GM08714 (cell line): ENCODE data around the gene TRPM1.

ENCODE experiments used
- H3K4me3 ChIP-seq: fragments of 200-500 bp; sonication (Bioruptor generic); 2 replicates; pipeline ENCODE4 v1.5.1; 2014; ENCODE audit warnings: mild to moderate bottlenecking, low read length, inconsistent platforms
- ZNF274 ChIP-seq: IDR thresholded peaks from 2 replicates; pipeline ENCODE4 v1.6.1; 2012; ENCODE audit warnings: mild to moderate bottlenecking, low read depth, low read length

TRPM1 gene

GRCh38 chr15:31016446-31016915 is 85.0 kb downstream of the TRPM1 start:
- no peak for TF ChIP-seq ZNF274
- no peak overlapping the region for H3K4me3 ChIP-seq

GRCh38 chr15:31014608-31014925 is 87.0 kb downstream of the TRPM1 start:
- no peak overlapping the region for H3K4me3 ChIP-seq
- TF ChIP-seq ZNF274, result no peak

GRCh38 chr15:31013863-31014607 is 87.5 kb downstream of the TRPM1 start:
- H3K4me3 ChIP-seq, result no peak overlapping the region
- TF ChIP-seq ZNF274, result no peak

GRCh38 chr15:31012455-31012854 is 89.1 kb downstream of the TRPM1 start:
- TF ChIP-seq ZNF274, result no peak
- H3K4me3 ChIP-seq, result no peak overlapping the region

GRCh38 chr15:31010036-31010435 is 91.5 kb downstream of the TRPM1 start:
- H3K4me3 ChIP-seq, result no peak overlapping the region
- TF ChIP-seq ZNF274, result no peak

- no peak for TF ChIP-seq ZNF274
- no peak overlapping the region for H3K4me3 ChIP-seq
Observed at GRCh38 chr15:31005660-31006059, 95.9 kb downstream of the TRPM1 start.

- no peak for TF ChIP-seq ZNF274
- H3K4me3 ChIP-seq, result peak overlapping the region; percentile 51; the same call in 1 of the 2 replicates
Observed at GRCh38 chr15:31004220-31004733, 97.2 kb downstream of the TRPM1 start.

GRCh38 chr15:31001702-31002101 is 99.8 kb downstream of the TRPM1 start:
- H3K4me3 ChIP-seq, result no peak overlapping the region
- no peak for TF ChIP-seq ZNF274

- no peak overlapping the region for H3K4me3 ChIP-seq
- TF ChIP-seq ZNF274, result no peak
Observed at GRCh38 chr15:30999729-31000128, 101.8 kb downstream of the TRPM1 start.

- H3K4me3 ChIP-seq, result no peak overlapping the region
- no peak for TF ChIP-seq ZNF274
Observed at GRCh38 chr15:30997270-30997669, 104.3 kb downstream of the TRPM1 start.

GRCh38 chr15:30992249-30992864 is 109.2 kb downstream of the TRPM1 start:
- no peak for TF ChIP-seq ZNF274
- H3K4me3 ChIP-seq, result peak overlapping the region; percentile 97; the same call in 1 of the 2 replicates

- H3K4me3 ChIP-seq, result peak within 1 kb of the TSS; percentile 97
- no peak for TF ChIP-seq ZNF274
Observed at GRCh38 chr15:30991255-30992235, 110.0 kb downstream of the TRPM1 start, which contains the start of gene MTMR10. MTMR10 (minus strand) TSS chr15:30991628; CDS start chr15:30991506, 122 bp downstream.

GRCh38 chr15:30990446-30991254 is 110.9 kb downstream of the TRPM1 start:
- no peak for TF ChIP-seq ZNF274
- peak overlapping the region; percentile 97 for H3K4me3 ChIP-seq
